ENCODE data around the gene GANAB. TPM values are rescaled to one million over a fixed set of nuclear protein-coding genes. Genes with fewer than 3 reads are reported as not detected.

GANAB gene
- total RNA-seq, 1 donor from 2014 or later: 359 TPM

DNA sequence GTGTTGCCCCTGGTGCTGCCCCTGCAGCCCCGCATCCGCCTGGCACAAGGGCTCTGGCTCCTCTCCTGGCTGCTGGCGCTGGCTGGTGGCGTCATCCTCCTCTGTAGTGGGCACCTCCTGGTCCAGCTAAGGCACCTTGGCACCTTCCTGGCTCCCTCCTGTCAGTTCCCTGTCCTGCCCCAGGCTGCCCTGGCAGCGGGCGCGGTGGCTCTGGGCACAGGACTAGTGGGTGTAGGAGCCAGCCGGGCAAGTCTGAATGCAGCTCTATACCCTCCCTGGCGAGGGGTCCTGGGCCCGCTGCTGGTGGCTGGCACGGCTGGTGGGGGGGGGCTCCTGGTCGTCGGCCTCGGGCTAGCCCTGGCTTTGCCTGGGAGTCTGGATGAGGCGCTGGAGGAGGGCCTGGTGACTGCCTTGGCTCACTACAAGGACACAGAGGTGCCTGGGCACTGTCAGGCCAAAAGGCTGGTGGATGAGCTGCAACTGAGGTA is 33.1 kb downstream of the GANAB start:
- no peak for DNase-seq (ENCODE audit: low spot score)
- peak overlapping the region; percentile 82 for H3K27ac Mint-ChIP-seq (ENCODE audit: unreplicated experiment)
- peaks cover 4% of the 10 kb centered on the region for H3K36me3 Mint-ChIP-seq (ENCODE audit: low read depth)
- no peaks in the 10 kb centered on the region for H3K9me3 Mint-ChIP-seq (ENCODE audit: low read depth)
- TF ChIP-seq, protein P1, sequence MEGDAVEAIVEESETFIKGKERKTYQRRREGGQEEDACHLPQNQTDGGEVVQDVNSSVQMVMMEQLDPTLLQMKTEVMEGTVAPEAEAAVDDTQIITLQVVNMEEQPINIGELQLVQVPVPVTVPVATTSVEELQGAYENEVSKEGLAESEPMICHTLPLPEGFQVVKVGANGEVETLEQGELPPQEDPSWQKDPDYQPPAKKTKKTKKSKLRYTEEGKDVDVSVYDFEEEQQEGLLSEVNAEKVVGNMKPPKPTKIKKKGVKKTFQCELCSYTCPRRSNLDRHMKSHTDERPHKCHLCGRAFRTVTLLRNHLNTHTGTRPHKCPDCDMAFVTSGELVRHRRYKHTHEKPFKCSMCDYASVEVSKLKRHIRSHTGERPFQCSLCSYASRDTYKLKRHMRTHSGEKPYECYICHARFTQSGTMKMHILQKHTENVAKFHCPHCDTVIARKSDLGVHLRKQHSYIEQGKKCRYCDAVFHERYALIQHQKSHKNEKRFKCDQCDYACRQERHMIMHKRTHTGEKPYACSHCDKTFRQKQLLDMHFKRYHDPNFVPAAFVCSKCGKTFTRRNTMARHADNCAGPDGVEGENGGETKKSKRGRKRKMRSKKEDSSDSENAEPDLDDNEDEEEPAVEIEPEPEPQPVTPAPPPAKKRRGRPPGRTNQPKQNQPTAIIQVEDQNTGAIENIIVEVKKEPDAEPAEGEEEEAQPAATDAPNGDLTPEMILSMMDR (IDR thresholded peaks at IDR 0.05): no peak
- H3K27me3 Mint-ChIP-seq (ENCODE audit: low read depth): no peaks in the 10 kb centered on the region
- peak overlapping the region; percentile 54 for H3K4me3 Mint-ChIP-seq (ENCODE audit: unreplicated experiment)
- H3K4me1 Mint-ChIP-seq (ENCODE audit: low read depth): peaks cover 17% of the 10 kb centered on the region

DNA sequence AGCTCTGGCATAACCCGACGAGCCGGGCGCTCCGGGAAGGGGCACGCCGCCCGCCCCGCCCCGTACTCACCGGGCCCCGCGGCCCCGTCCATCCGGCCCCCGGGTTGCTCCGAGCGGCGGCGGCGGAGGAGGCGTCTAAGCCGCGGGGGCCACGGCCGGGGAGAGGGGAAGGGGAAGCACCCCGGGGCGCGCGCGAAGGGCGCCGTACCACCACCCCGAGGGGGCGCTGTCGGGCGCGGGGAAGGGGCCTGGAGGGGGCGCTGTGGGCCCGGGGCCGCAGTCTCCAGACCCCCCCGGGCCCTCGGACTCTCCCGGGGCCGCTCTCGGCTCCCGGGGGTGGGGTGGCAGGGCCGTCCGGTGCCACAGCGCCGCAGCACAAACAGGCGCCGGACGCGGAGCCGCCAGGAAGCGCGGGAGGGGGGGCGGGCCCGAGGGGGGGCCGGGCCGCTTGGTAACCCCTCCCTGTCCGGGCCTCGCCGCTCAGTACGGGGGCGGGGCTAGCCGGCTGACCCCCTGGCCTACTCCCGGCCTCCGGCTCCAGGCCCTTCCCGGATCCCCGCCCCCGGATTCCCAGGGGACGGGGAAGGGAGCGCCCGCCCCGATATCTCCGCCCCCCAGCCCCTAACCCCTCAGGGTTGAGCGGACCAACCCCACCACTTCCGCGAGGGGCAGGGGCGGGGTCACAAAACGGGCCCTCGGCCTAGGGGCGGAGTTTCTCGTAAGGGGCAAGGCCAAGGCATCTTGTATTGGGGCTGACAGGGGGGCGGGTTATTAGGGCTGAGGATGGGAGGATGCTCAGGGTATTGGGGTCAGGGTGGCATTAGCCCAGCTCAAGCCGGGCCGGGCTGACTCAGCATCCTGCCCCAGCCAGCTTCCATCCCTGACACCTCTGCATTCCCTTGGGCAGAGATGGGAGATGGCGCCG is 33.8 kb downstream of the GANAB start, which contains the start of the genes EML3 and ROM1:
TSS of gene EML3 (minus strand) at position 410 of the 925 bp plus-strand sequence. CDS start at position 92, 318 bp downstream.
TSS of gene ROM1 (plus strand) at position 892 of the 925 bp plus-strand sequence. CDS start at position 917, 25 bp downstream.
- Mint-ChIP-seq H3K9me3 (ENCODE audit: low read depth) (no peaks in the 10 kb centered on the region), H3K4me3 (ENCODE audit: unreplicated experiment) (peak within 1 kb of the TSS; percentile 97), H3K27me3 (ENCODE audit: low read depth) (no peaks in the 10 kb centered on the region), H3K36me3 (ENCODE audit: low read depth) (peaks cover 4% of the 10 kb centered on the region), H3K4me1 (ENCODE audit: low read depth) (peaks cover 17% of the 10 kb centered on the region), H3K27ac (ENCODE audit: unreplicated experiment) (peak within 1 kb of the TSS; percentile 95)
- TF ChIP-seq, protein P1 (IDR thresholded peaks at IDR 0.05): peak; percentile 100
- no peak for DNase-seq (ENCODE audit: low spot score)

DNA sequence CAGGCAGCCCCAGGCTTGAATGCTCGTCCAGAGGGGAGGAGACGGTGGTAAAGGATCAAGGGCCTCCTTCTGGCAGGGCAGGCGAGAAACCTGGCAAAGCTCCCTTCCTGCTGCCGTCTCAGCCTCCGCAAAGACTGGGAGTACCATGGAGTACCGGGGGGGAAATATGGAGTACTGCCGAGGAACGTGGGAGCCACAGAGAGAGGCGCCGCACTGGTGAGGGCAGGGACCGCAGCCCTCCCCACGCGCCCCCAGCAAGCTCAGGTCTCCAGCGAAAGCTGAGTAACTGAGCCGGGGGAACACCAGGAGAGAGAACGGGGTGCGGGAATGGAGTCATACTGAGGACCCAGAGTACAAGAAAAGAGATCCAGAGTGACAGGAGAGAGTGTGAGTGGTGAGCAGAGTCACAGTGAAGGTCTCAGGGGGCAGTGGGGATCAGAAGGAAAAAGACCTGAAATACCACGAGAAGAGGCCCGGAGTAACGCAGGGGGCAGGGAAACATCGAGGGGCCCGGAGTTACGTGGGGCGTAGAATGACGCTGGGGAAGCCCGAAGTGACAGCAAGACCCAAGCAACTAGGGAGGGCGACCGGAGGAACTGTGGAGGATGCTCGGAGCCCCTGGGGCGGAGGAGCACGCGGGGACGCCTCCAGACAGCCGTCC is 34.6 kb downstream of the GANAB start:
- Mint-ChIP-seq H3K36me3 (ENCODE audit: low read depth) (peaks cover 6% of the 10 kb centered on the region), H3K4me3 (ENCODE audit: unreplicated experiment) (peak overlapping the region; percentile 97), H3K27me3 (ENCODE audit: low read depth) (no peaks in the 10 kb centered on the region), H3K9me3 (ENCODE audit: low read depth) (no peaks in the 10 kb centered on the region), H3K27ac (ENCODE audit: unreplicated experiment) (peak overlapping the region; percentile 95), H3K4me1 (ENCODE audit: low read depth) (peaks cover 17% of the 10 kb centered on the region)
- no peak for DNase-seq (ENCODE audit: low spot score)
- TF ChIP-seq, protein P1 (IDR thresholded peaks at IDR 0.05): peak; percentile 50

DNA sequence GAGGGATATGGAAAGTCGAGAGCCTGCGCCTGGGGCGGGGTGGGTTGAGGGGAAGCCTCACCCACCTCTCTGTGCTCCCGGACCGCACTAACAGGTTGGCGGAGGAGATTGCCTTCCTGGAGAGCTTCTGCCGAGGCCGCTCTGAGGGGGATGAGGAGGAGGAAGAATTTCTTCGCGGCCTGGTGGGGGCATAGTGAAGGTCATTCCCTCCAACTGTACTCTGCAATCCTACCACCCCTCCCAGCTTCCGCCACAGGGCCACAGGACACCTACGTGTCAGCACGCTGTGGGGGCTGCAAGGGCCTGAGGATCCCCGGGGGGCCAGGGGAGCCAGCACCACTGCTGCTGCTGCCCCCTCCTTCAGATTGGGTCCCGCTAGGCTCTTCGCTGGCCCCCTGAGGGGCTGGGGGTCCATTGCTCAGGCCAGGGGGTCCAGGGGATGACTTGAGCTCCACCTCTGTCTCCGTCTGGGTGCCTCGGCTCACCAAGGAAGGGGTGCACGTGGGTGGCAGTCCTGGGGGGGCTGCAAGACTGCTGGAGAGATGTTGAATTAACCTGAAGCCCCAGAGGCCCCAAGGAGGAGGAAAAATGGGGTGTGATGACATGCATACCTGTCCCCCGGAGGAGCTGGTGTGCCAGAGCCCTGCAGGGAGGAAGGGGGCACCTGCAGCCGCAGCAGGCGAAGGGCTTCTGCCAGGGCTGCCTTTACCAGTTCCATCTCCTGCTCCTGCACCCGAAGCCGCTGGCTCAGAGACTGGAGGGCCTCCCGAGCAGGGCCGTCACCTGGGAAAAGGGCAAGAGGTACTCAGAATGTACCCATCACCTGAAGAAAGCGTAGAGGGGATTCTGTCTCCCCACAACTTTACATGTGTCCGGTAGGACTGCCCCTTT is 35.4 kb downstream of the GANAB start:
- Mint-ChIP-seq H3K4me3 (ENCODE audit: unreplicated experiment) (peak overlapping the region; percentile 97), H3K4me1 (ENCODE audit: low read depth) (peaks cover 17% of the 10 kb centered on the region), H3K9me3 (ENCODE audit: low read depth) (no peaks in the 10 kb centered on the region), H3K36me3 (ENCODE audit: low read depth) (peaks cover 8% of the 10 kb centered on the region), H3K27me3 (ENCODE audit: low read depth) (no peaks in the 10 kb centered on the region), H3K27ac (ENCODE audit: unreplicated experiment) (peak overlapping the region; percentile 95)
- TF ChIP-seq, protein P1 (IDR thresholded peaks at IDR 0.05): no peak
- no peak for DNase-seq (ENCODE audit: low spot score)
